DMS 273 treated with DMSO at 0.1 percent for 48 hours (cell line): ENCODE measurements around the gene CTDNEP1.
A peak's percentile ranks its signal among the peaks of the same experiment; 100 is the strongest.

Experiments
- DNase-seq: peaks from one replicate; lab custom pipeline; 2025; lab: John Stamatoyannopoulos, UW

The CTDNEP1 gene

DNA sequence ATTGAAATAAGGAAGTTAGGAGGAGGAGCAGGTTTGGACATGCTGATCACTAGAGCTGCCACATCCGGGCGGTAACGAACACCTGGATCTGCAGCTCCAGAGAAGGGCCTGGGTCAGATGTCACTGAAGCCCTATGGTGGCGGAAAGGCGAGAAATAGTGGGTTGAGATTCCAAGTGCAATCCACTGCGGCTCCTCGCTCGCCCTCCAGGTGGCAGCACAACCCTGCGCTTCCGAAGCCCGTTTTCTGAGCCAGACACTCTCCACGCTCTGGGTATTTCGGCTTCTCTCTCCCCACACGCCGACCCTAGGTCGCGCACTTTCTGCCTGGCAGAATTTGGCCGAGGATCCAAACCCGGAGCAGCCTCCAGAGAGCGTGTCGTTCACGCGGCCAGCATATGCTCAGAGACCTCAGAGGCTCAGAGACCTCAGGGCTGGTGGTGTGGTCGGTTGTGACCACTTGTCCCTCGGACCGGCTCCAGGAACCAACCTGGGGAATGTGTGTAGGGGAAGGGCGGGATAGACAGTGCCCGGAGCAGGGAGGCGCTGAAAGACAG, 29.1 kb upstream of the CTDNEP1 start:
- peak; percentile 76 for DNase-seq

DNA sequence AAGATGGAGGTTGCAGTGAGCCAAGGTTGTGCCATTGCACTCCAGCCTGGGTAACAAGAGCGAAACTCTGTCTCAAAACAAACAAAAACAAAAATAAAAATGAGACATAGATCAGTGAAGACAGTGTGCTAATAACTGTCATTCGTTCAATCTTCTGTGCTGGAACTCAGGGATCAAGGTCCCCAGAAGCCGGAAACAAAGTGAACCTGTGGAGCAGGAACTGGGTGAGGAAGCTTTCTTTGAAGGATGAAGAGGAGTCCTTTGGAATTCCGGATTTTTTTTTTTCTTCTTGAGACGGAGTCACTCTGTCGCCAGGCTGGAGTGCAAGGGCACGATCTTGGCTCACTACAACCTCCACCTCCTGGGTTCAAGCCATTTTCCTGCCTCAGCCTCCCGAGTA, 27.9 kb upstream of the CTDNEP1 start:
- DNase-seq = no peak

GRCh38 chr17:7266784-7267183, 15.2 kb upstream of the CTDNEP1 start:
- no peak for DNase-seq

- no peak for DNase-seq
Measured at GRCh38 chr17:7263801-7264078, 12.2 kb upstream of the CTDNEP1 start.

GRCh38 chr17:7262935-7263800, 11.6 kb upstream of the CTDNEP1 start:
- DNase-seq = no peak

- no peak for DNase-seq
Measured at GRCh38 chr17:7262192-7262934, 10.8 kb upstream of the CTDNEP1 start, which contains the start of gene CLDN7. TSS of gene CLDN7 (minus strand) at chr17:7262478. CDS start at chr17:7262043, 435 bp downstream.

GRCh38 chr17:7261379-7262191, 10.1 kb upstream of the CTDNEP1 start:
- DNase-seq = no peak

DNA sequence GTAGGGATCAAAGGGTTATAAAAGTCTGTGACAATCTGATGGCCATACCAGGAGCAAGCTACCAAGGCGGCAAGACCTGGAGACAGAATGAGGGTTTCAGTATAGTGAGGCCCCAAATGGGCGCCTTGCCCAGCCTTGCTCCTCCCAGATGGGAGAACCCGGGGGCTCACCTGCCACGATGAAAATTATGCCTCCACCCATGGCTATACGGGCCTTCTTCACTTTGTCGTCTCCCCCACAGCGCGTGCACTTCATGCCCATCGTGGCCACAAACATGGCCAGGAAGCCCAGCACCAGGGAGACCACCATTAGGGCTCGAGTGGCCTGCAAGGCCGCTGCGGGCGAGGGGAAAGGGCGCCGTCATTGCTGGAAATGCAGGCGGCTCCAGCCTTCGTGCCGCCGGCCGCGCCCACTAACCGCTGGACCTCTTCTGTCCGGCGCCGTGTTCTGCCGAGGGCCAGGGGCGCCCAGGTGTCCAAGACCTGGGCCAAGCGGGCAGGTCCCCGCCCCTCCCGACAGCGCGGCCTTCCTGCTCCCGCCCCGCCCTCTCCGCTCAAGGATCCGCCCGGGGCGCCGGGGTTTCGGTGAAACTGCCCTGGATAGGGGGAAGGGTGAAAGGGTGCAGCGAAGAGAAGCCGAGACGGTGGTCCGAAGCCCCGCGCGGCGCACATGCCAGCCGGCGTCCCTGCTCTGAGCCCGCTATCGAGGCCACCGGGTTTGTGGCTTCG, 9.3 kb upstream of the CTDNEP1 start:
- no peak for DNase-seq

GRCh38 chr17:7260151-7260550, 8.6 kb upstream of the CTDNEP1 start:
- no peak for DNase-seq

GRCh38 chr17:7259555-7259889, 8.0 kb upstream of the CTDNEP1 start:
- no peak for DNase-seq

DNA sequence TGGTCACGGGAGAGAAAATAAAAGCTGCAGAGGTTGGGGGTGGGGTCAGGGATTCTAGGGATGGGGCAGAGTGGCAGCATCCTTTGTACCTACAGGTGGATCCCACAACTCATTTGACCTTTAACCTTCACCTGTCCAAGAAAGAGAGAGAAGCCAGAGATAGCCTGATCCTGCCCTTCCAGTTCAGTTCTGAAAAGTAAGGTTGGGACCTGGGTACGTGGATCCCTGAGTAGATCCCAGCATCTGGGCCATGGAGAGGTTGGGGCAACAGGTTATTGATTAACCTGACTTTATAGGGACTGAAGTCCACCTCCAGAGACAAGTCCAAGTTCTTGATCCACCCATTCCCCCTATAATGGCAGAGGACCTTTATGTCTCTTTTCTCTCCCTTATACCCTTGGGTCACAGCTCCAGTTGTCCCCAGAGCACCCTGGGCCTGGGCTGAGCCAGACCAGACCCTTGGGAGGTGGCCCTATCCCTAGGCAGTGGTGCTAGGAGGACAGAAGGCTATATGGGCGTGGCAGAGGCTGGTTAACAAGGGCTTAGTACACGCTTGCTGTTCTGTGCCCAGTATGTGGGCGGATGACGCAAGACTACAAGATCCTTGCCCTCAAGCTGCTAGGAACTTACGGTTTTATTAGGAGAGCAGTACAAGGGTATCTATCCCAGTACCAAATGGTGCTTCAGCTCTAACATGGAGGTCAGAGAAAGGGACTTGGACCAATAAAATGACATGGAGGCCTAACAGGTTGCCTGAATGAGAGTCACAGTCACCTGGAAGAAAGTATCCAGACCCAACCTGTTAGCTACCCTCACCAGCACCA, 7.4 kb upstream of the CTDNEP1 start:
- DNase-seq = no peak

DNA sequence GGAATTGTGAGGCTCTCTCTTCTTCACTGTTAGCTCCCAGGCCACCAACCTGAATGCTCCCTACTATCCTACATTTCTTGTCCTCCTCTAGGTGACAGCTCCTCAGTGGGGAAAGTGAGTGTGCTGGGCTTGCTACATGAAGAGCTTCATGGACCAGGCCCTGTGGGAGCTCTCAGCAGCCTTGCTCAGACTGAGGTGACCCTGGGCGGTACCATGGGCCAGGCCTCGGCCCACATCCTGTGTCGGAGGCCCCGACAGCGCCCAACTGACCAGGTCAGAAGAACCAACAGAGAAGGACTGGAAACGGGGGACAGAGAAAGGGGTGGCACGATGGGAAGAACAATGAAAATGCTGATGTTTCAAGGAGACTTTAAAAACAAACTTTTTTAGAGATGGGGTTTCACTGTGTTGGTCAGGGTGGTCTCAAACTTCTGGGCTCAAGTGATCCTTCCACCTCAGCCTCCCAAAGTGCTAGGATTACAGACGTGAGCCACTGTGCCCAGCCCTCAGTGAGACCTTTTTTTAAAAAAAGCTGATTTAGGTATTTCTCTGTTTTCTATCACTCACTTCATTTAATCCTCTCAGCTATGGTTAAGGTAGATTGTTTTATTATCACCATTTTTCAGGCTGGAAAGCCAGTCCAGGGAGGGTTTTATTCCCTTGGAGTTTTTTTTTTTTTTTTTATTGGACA, 5.4 kb upstream of the CTDNEP1 start:
- no peak for DNase-seq

DNA sequence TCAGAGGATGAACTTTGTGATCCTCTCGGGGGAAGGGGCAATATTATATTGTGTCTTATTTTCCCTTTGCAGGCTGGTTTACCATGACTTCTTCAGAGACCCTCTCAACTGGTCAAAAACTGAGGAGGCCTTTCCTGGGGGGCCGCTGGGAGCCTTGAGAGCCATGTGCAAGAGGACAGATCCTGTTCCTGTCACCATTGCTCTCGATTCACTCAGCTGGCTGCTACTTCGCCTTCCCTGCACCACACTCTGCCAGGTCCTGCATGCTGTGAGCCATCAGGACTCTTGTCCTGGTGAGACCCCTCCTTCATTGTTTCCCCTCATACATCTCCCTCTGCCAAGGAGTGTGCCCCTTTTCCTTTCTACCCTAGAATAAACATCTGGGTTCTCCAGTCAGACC, 3.0 kb upstream of the CTDNEP1 start:
- DNase-seq = no peak

DNA sequence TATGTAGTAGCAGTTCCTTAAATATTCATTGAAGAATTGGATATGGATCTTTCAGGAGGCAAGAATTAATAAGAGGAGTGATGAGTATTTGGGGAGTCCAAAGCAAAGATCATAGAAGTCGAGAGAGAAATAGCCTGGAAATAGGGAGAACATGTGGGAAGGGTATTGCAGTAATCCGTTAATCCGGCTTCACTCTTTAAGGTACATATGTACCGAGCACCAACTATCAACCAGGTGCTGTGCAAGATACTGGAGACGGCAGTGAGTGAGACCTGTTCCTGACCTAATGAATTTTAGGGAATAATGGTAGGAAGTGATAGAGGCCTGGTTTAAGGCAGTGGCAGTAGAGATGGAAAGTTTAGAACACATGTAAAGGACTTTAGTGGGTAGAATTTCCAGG, 1.5 kb upstream of the CTDNEP1 start:
- DNase-seq = no peak

- DNase-seq = peak; percentile 78
Measured at GRCh38 chr17:7252176-7253043, 876 bp upstream of the CTDNEP1 start, which contains the start of gene ELP5. TSS of gene ELP5 (plus strand) at chr17:7252215. CDS start at chr17:7252551, 336 bp downstream.

- no peak for DNase-seq
Measured at GRCh38 chr17:7250695-7251627, 573 bp downstream of the CTDNEP1 start.

DNA sequence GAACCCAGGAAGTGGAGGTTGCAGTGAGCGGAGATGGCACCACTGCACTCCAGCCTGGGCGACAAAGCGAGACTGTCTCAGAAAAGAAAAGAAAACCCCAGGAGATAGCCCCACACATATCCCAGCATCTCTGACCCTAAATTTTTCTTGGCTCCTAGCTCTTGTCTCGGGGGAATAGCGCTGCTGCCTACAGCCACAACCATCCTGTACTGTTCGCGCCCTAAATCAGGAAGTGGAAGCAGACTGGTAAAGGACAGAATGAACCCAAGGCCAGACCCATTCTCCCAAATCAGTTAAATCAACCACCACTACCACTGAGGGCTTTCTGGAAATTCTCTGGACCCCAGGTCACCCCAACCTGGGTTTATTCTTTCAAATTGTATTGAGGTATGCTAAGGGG, 1.7 kb downstream of the CTDNEP1 start:
- no peak for DNase-seq

DNA sequence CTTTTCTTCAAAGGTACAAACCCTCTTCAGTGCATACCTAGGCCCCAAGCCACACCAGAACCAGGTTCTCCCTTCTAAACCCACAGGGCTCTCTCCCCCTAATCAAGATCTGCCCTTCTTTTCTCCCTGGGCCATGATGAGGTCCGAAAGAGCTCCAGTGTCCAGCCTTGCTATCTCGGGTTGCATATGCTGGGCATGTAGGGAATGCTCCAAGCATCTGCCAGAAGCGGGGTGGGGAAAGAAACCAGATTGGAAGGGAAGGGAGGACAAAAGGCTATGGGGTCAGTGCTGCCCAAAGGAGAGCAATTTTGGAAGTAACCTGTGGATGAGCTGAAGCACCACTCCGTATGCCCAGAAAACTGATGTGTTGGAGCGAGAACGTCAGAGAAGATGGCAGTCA, 2.3 kb downstream of the CTDNEP1 start:
- DNase-seq = no peak
